ENCODE results near the gene CTPS1.

CTPS1 gene

GRCh38 chr1:40978886-40979240, 633 bp upstream of the CTPS1 start:
- H3K27ac Mint-ChIP-seq = peak overlapping the region; percentile 96
- intact Hi-C loops (cut with micrococcal nuclease) = no loop called here
- peaks cover 58% of the 10 kb centered on the region for H3K4me1 Mint-ChIP-seq (ENCODE audit: low read depth)
- peak overlapping the region; percentile 80 for H3K4me3 Mint-ChIP-seq
- H3K9me3 Mint-ChIP-seq = no peaks in the 10 kb centered on the region
- H3K27me3 Mint-ChIP-seq = peaks cover 5% of the 10 kb centered on the region
- peaks cover 27% of the 10 kb centered on the region for H3K36me3 Mint-ChIP-seq (ENCODE audit: low read depth)

- Mint-ChIP-seq H3K27me3 (peaks cover 4% of the 10 kb centered on the region), H3K4me3 (peak overlapping the region; percentile 91), H3K9me3 (no peaks in the 10 kb centered on the region), H3K27ac (peak overlapping the region; percentile 96), H3K4me1 (ENCODE audit: low read depth) (peaks cover 46% of the 10 kb centered on the region), H3K36me3 (ENCODE audit: low read depth) (peaks cover 39% of the 10 kb centered on the region)
- intact Hi-C loops (cut with micrococcal nuclease) = no loop called here
Observed at GRCh38 chr1:40980068-40980452, 564 bp downstream of the CTPS1 start.

GRCh38 chr1:40980453-40981121, 1.1 kb downstream of the CTPS1 start:
- H3K4me3 Mint-ChIP-seq = peak overlapping the region; percentile 91
- peaks cover 44% of the 10 kb centered on the region for H3K36me3 Mint-ChIP-seq (ENCODE audit: low read depth)
- no peaks in the 10 kb centered on the region for H3K9me3 Mint-ChIP-seq
- H3K4me1 Mint-ChIP-seq (ENCODE audit: low read depth) = peaks cover 41% of the 10 kb centered on the region
- H3K27me3 Mint-ChIP-seq = peaks cover 3% of the 10 kb centered on the region
- intact Hi-C loops (cut with micrococcal nuclease) = no loop called here
- peak overlapping the region; percentile 96 for H3K27ac Mint-ChIP-seq

GRCh38 chr1:40981691-40982448, 2.4 kb downstream of the CTPS1 start:
- intact Hi-C loops (cut with micrococcal nuclease) = no loop called here
- Mint-ChIP-seq H3K4me1 (ENCODE audit: low read depth) (peaks cover 31% of the 10 kb centered on the region), H3K36me3 (ENCODE audit: low read depth) (peaks cover 57% of the 10 kb centered on the region), H3K4me3 (no peak overlapping the region), H3K27ac (no peak overlapping the region), H3K9me3 (no peaks in the 10 kb centered on the region), H3K27me3 (peaks cover 3% of the 10 kb centered on the region)

GRCh38 chr1:40982721-40983120, 3.2 kb downstream of the CTPS1 start:
- Mint-ChIP-seq H3K4me1 (ENCODE audit: low read depth) (peaks cover 27% of the 10 kb centered on the region), H3K36me3 (ENCODE audit: low read depth) (peaks cover 65% of the 10 kb centered on the region), H3K4me3 (no peak overlapping the region), H3K9me3 (no peaks in the 10 kb centered on the region), H3K27ac (no peak overlapping the region), H3K27me3 (peaks cover 3% of the 10 kb centered on the region)
- intact Hi-C loops (cut with micrococcal nuclease) = no loop called here

- Mint-ChIP-seq H3K27ac (no peak overlapping the region), H3K36me3 (ENCODE audit: low read depth) (peaks cover 71% of the 10 kb centered on the region), H3K9me3 (no peaks in the 10 kb centered on the region)
Observed at GRCh38 chr1:40983286-40983685, 3.8 kb downstream of the CTPS1 start.

GRCh38 chr1:40984066-40984465, 4.6 kb downstream of the CTPS1 start:
- Mint-ChIP-seq H3K4me1 (ENCODE audit: low read depth) (peaks cover 22% of the 10 kb centered on the region), H3K4me3 (no peak overlapping the region), H3K9me3 (no peaks in the 10 kb centered on the region), H3K36me3 (ENCODE audit: low read depth) (peaks cover 77% of the 10 kb centered on the region), H3K27me3 (no peaks in the 10 kb centered on the region), H3K27ac (no peak overlapping the region)
- intact Hi-C loops (cut with micrococcal nuclease) = no loop called here

More at GRCh38 chr1:40983286-40983685, 3.8 kb downstream of the CTPS1 start:
- H3K27me3 Mint-ChIP-seq = peaks cover 3% of the 10 kb centered on the region
- H3K4me3 Mint-ChIP-seq = no peak overlapping the region
- intact Hi-C loops (cut with micrococcal nuclease) = no loop called here
- H3K4me1 Mint-ChIP-seq (ENCODE audit: low read depth) = peaks cover 27% of the 10 kb centered on the region

GRCh38 chr1:40984531-40984930, 5.0 kb downstream of the CTPS1 start:
- Mint-ChIP-seq H3K27me3 (no peaks in the 10 kb centered on the region), H3K4me1 (ENCODE audit: low read depth) (peaks cover 18% of the 10 kb centered on the region)

GRCh38 chr1:40985161-40985560, 5.7 kb downstream of the CTPS1 start:
- Mint-ChIP-seq H3K36me3 (ENCODE audit: low read depth) (peaks cover 80% of the 10 kb centered on the region), H3K9me3 (no peaks in the 10 kb centered on the region), H3K27me3 (no peaks in the 10 kb centered on the region), H3K27ac (no peak overlapping the region), H3K4me3 (no peak overlapping the region), H3K4me1 (ENCODE audit: low read depth) (peaks cover 18% of the 10 kb centered on the region)
- intact Hi-C loops (cut with micrococcal nuclease) = no loop called here

More at GRCh38 chr1:40984531-40984930, 5.0 kb downstream of the CTPS1 start:
- H3K4me3 Mint-ChIP-seq = no peak overlapping the region
- H3K36me3 Mint-ChIP-seq (ENCODE audit: low read depth) = peaks cover 77% of the 10 kb centered on the region
- intact Hi-C loops (cut with micrococcal nuclease) = no loop called here
- H3K9me3 Mint-ChIP-seq = no peaks in the 10 kb centered on the region
- no peak overlapping the region for H3K27ac Mint-ChIP-seq

GRCh38 chr1:40985875-40986274, 6.4 kb downstream of the CTPS1 start:
- Mint-ChIP-seq H3K27me3 (no peaks in the 10 kb centered on the region), H3K27ac (no peak overlapping the region), H3K36me3 (ENCODE audit: low read depth) (peaks cover 81% of the 10 kb centered on the region), H3K9me3 (no peaks in the 10 kb centered on the region), H3K4me3 (no peak overlapping the region), H3K4me1 (ENCODE audit: low read depth) (peaks cover 11% of the 10 kb centered on the region)
- intact Hi-C loops (cut with micrococcal nuclease) = no loop called here

GRCh38 chr1:40986328-40986783, 6.9 kb downstream of the CTPS1 start:
- H3K4me1 Mint-ChIP-seq (ENCODE audit: low read depth) = peaks cover 7% of the 10 kb centered on the region
- no peaks in the 10 kb centered on the region for H3K27me3 Mint-ChIP-seq
- H3K27ac Mint-ChIP-seq = no peak overlapping the region
- H3K4me3 Mint-ChIP-seq = no peak overlapping the region
- no peaks in the 10 kb centered on the region for H3K9me3 Mint-ChIP-seq
- H3K36me3 Mint-ChIP-seq (ENCODE audit: low read depth) = peaks cover 86% of the 10 kb centered on the region
- intact Hi-C loops (cut with micrococcal nuclease) = no loop called here

GRCh38 chr1:40986956-40987355, 7.5 kb downstream of the CTPS1 start:
- H3K27me3 Mint-ChIP-seq = no peaks in the 10 kb centered on the region
- H3K27ac Mint-ChIP-seq = no peak overlapping the region

GRCh38 chr1:40987439-40988276, 8.2 kb downstream of the CTPS1 start:
- Mint-ChIP-seq H3K27me3 (no peaks in the 10 kb centered on the region), H3K4me3 (no peak overlapping the region), H3K9me3 (no peaks in the 10 kb centered on the region), H3K4me1 (ENCODE audit: low read depth) (no peaks in the 10 kb centered on the region), H3K27ac (no peak overlapping the region), H3K36me3 (ENCODE audit: low read depth) (peaks cover 93% of the 10 kb centered on the region)
- intact Hi-C loops (cut with micrococcal nuclease) = no loop called here

More at GRCh38 chr1:40986956-40987355, 7.5 kb downstream of the CTPS1 start:
- peaks cover 4% of the 10 kb centered on the region for H3K4me1 Mint-ChIP-seq (ENCODE audit: low read depth)
- intact Hi-C loops (cut with micrococcal nuclease) = no loop called here
- H3K36me3 Mint-ChIP-seq (ENCODE audit: low read depth) = peaks cover 90% of the 10 kb centered on the region
- H3K4me3 Mint-ChIP-seq = no peak overlapping the region
- H3K9me3 Mint-ChIP-seq = no peaks in the 10 kb centered on the region

GRCh38 chr1:40988280-40988679, 8.8 kb downstream of the CTPS1 start:
- intact Hi-C loops (cut with micrococcal nuclease) = no loop called here
- Mint-ChIP-seq H3K36me3 (ENCODE audit: low read depth) (peaks cover 99% of the 10 kb centered on the region), H3K4me3 (no peak overlapping the region), H3K4me1 (ENCODE audit: low read depth) (no peaks in the 10 kb centered on the region), H3K9me3 (no peaks in the 10 kb centered on the region), H3K27ac (no peak overlapping the region), H3K27me3 (no peaks in the 10 kb centered on the region)

All from dendritic cell treated with granulocyte-macrophage colony-stimulating factor and Interleukin-4, amounts not matched to agents 40 ng/mL and 50 ng/mL, for 4 days (primary cell).